Liver (tissue), 9 donors: Measurements from ENCODE around the gene DNAJB13. TPM values are rescaled to one million over a fixed set of nuclear protein-coding genes. Genes with fewer than 3 reads are reported as not detected.

Source experiments
- DNase-seq: peaks from one replicate; pipeline ENCODE4 v3.0.0-alpha.2; 2017; ENCODE audit warnings: low spot score
- H3K27ac ChIP-seq, 2 donors: one replicate each; pipeline ENCODE4 v1.7.0; 2013; ENCODE audit warnings: inconsistent platforms in 2 of 2, low read length in 2 of 2, control low read depth in 1 of 2, low read depth in 1 of 2, mild to moderate bottlenecking in 1 of 2
- H3K27me3 ChIP-seq, 4 donors: one replicate each; pipeline versions ENCODE4 v1.6.1 to v1.7.0; 2013; ENCODE audit warnings: low read length in 3 of 4, inconsistent platforms in 1 of 4, mild to moderate bottlenecking in 1 of 4, moderate library complexity in 1 of 4; ENCODE audit not compliant: control insufficient read depth in 4 of 4, insufficient read depth in 4 of 4
- H3K36me3 ChIP-seq, 4 donors: one replicate each; pipeline versions ENCODE4 v1.6.1 to v1.7.0; 2013; ENCODE audit warnings: low read length in 3 of 4, mild to moderate bottlenecking in 3 of 4, low read depth in 1 of 4, moderate library complexity in 1 of 4; ENCODE audit not compliant: control insufficient read depth in 4 of 4, insufficient read depth in 3 of 4
- H3K4me1 ChIP-seq, 4 donors: one replicate each; pipeline versions ENCODE4 v1.6.1 to v1.7.0; 2013; ENCODE audit warnings: low read length in 3 of 4, mild to moderate bottlenecking in 3 of 4, moderate library complexity in 1 of 4; ENCODE audit not compliant: control insufficient read depth in 4 of 4, insufficient read depth in 4 of 4
- H3K4me3 ChIP-seq, 3 donors: one replicate each; pipeline versions ENCODE4 v1.6.1 to v1.7.0; 2013; ENCODE audit warnings: low read length in 3 of 3, control low read depth in 1 of 3, low read depth in 1 of 3, mild to moderate bottlenecking in 1 of 3
- H3K9ac ChIP-seq, 2 donors: one replicate each; pipeline ENCODE4 v1.7.0; 2013; ENCODE audit warnings: low read length in 2 of 2, mild to moderate bottlenecking in 2 of 2, moderate library complexity in 2 of 2, control low read depth in 1 of 2, low read depth in 1 of 2
- H3K9me3 ChIP-seq, 4 donors: one replicate each; pipeline versions ENCODE4 v1.6.1 to v1.7.0; 2013; ENCODE audit warnings: low read length in 3 of 4; ENCODE audit not compliant: control insufficient read depth in 4 of 4
- ATF3 ChIP-seq: IDR thresholded peaks from 2 replicates; pipeline ENCODE4 v1.6.1; 2016; ENCODE audit warnings: antibody characterized with exemption
- CTCF ChIP-seq: fragments of 150-350 bp; IDR thresholded peaks from 2 replicates; pipeline ENCODE4 v1.5.1; 2017; ENCODE audit warnings: improper control_type of control experiment, low read depth, low read length; ENCODE audit not compliant: missing input control
- EGR1 ChIP-seq, 2 donors: IDR thresholded peaks; 2 replicates each; pipeline ENCODE4 v1.6.1; 2016 to 2018; ENCODE audit warnings: antibody characterized with exemption in 2 of 2, low read depth in 2 of 2
- FOXA1 ChIP-seq: IDR thresholded peaks from 2 replicates; pipeline ENCODE4 v1.6.1; 2016; ENCODE audit warnings: antibody characterized with exemption
- FOXA2 ChIP-seq: IDR thresholded peaks from 2 replicates; pipeline ENCODE4 v1.6.1; 2016; ENCODE audit warnings: antibody characterized with exemption
- GABPA ChIP-seq, 2 donors: IDR thresholded peaks in 1 of 2; conservative IDR thresholded peaks in 1 of 2; 2 replicates each; pipeline ENCODE4 v1.6.1; 2016; ENCODE audit warnings: antibody characterized with exemption in 2 of 2, mild to moderate bottlenecking in 1 of 2, moderate library complexity in 1 of 2
- HNF4A ChIP-seq, 2 donors: conservative IDR thresholded peaks; 2 replicates each; pipeline ENCODE4 v1.6.1; 2016; ENCODE audit warnings: antibody characterized with exemption in 2 of 2, mild to moderate bottlenecking in 2 of 2
- HNF4G ChIP-seq: IDR thresholded peaks from 2 replicates; pipeline ENCODE4 v1.6.1; 2016; ENCODE audit warnings: antibody characterized with exemption
- JUND ChIP-seq, 2 donors: IDR thresholded peaks; 2 replicates each; pipeline ENCODE4 v1.6.1; 2016; ENCODE audit warnings: antibody characterized with exemption in 2 of 2
- MAX ChIP-seq: IDR thresholded peaks from 2 replicates; pipeline ENCODE4 v1.6.1; 2016; ENCODE audit warnings: antibody characterized with exemption
- NR2F2 ChIP-seq: IDR thresholded peaks from 2 replicates; pipeline ENCODE4 v1.6.1; 2016; ENCODE audit warnings: antibody characterized with exemption
- RAD21 ChIP-seq, 2 donors: IDR thresholded peaks; 2 replicates each; pipeline ENCODE4 v1.6.1; 2016; ENCODE audit warnings: antibody characterized with exemption in 2 of 2, mild to moderate bottlenecking in 2 of 2
- REST ChIP-seq: IDR thresholded peaks from 2 replicates; pipeline ENCODE4 v1.6.1; 2016; ENCODE audit warnings: antibody characterized with exemption, mild to moderate bottlenecking
- RXRA ChIP-seq, 2 donors: IDR thresholded peaks; 2 replicates each; pipeline ENCODE4 v1.6.1; 2017 to 2018; ENCODE audit warnings: antibody characterized with exemption in 2 of 2, mild to moderate bottlenecking in 1 of 2
- SP1 ChIP-seq: IDR thresholded peaks from 2 replicates; pipeline ENCODE4 v1.6.1; 2018; ENCODE audit warnings: antibody characterized with exemption, mild to moderate bottlenecking
- WGBS: extraction: QIAGEN DNeasy Blood & Tissue Kit; methylation state at CpG from one replicate; pipeline ENCODE4 v1.1.7; 2013; 5-methylcytosine and 5-hydroxymethylcytosine counted together
- polyA plus RNA-seq, 2 donors: library from polyadenylated mRNA; stranded (reverse) in 1 of 2; unstranded in 1 of 2; fragments of 200-250 nt in 1 of 2; fragments of >200 nt in 1 of 2; fragmentation: Nextera tagmentation in 1 of 2; extraction: Ambion mirVana in 1 of 2; gene quantifications; one replicate each; pipeline versions ENCODE4 v1.2.1 to v1.2.3, GENCODE V29; 2013 to 2015
- total RNA-seq, 2 donors: library from RNA; depleted of rRNA; stranded (reverse); fragments of >200 nt; gene quantifications; one replicate each; pipeline ENCODE4 v1.2.3, GENCODE V29; 2014
- donor health status: healthy.
- donor health status: healthy.
- donor health status: healthy.
- donor health status: healthy.
- donor health status: healthy.

The DNAJB13 gene
- total and polyA plus RNA-seq, 4 donors, result 0.08 TPM; not detected in 3

GRCh38 chr11:73996161-73996747 is 45.4 kb downstream of the DNAJB13 start:
- no peaks in the 10 kb centered on the region for H3K36me3 ChIP-seq
- H3K27me3 ChIP-seq, result no peaks in the 10 kb centered on the region
- no peak overlapping the region for H3K27ac ChIP-seq
- no peaks in the 10 kb centered on the region for H3K4me1 ChIP-seq
- no peak overlapping the region for H3K4me3 ChIP-seq
- no peak overlapping the region for H3K9ac ChIP-seq
- no peaks in the 10 kb centered on the region for H3K9me3 ChIP-seq
- WGBS, result 87% methylated on average over 4 of the region's 4 CpGs
- no peak for TF ChIP-seq RXRA (IDR thresholded peaks at IDR 0.05)
- no peak for TF ChIP-seq MAX
- no peak for TF ChIP-seq JUND (IDR thresholded peaks at IDR 0.05)
- TF ChIP-seq ATF3, result no peak
- TF ChIP-seq SP1, result no peak
- no peak for TF ChIP-seq CTCF
- no peak for TF ChIP-seq REST
- TF ChIP-seq EGR1 (IDR thresholded peaks at IDR 0.05; ENCODE audit: low read depth in 2 of 2), result no peak
- TF ChIP-seq HNF4G, result no peak
- DNase-seq, result no peak

GRCh38 chr11:73997120-73997770 is 46.4 kb downstream of the DNAJB13 start:
- Histone ChIP-seq H3K36me3 (no peaks in the 10 kb centered on the region), H3K27ac (no peak overlapping the region), H3K4me3 (no peak overlapping the region), H3K4me1 (no peaks in the 10 kb centered on the region), H3K9ac (no peak overlapping the region), H3K9me3 (no peaks in the 10 kb centered on the region), H3K27me3 (no peaks in the 10 kb centered on the region)
- TF ChIP-seq NR2F2 (no peak), RXRA (IDR thresholded peaks at IDR 0.05) (no peak), FOXA1 (no peak), CTCF (no peak), FOXA2 (no peak), HNF4A (conservative IDR thresholded peaks at IDR 0.05) (no peak), GABPA (IDR thresholded peaks at IDR 0.05 in 1 of 2, conservative IDR thresholded peaks at IDR 0.05 in 1 of 2) (no peak), HNF4G (no peak), MAX (no peak), RAD21 (IDR thresholded peaks at IDR 0.05) (no peak)
- 78% methylated on average over 6 of the region's 6 CpGs for WGBS
- no peak for DNase-seq
